Gastroesophageal sphincter (tissue), 3 donors: ENCODE results near the gene RGS9.

Experiments used
- CTCF ChIP-seq, 4 experiments: fragments of 200-600 bp in 2 of 4; fragments of 450-650 bp in 2 of 4; sonication (generic) in 1 of 4; IDR thresholded peaks; one replicate each; pipeline ENCODE4 v1.5.1; 2017 to 2019; ENCODE audit warnings: antibody characterized with exemption in 4 of 4, mild to moderate bottlenecking in 2 of 4, moderate library complexity in 2 of 4
- EP300 ChIP-seq: sonication (generic); formaldehyde crosslinking; IDR thresholded peaks from one replicate; pipeline ENCODE4 v1.6.1; 2017; ENCODE audit warnings: antibody characterized with exemption, mild to moderate bottlenecking
- POLR2A ChIP-seq, 2 donors: fragments of 450-650 bp; IDR thresholded peaks; one replicate each; pipeline ENCODE4 v1.6.1; 2017; ENCODE audit warnings: antibody characterized with exemption in 2 of 2, mild to moderate bottlenecking in 2 of 2, moderate library complexity in 1 of 2
- POLR2AphosphoS5 ChIP-seq: sonication (generic); formaldehyde crosslinking; IDR thresholded peaks from one replicate; pipeline ENCODE4 v1.6.1; 2017; ENCODE audit warnings: antibody characterized with exemption

- TF ChIP-seq EP300 (no peak), CTCF (IDR thresholded peaks at IDR 0.05) (no peak), POLR2A (IDR thresholded peaks at IDR 0.05) (no peak), POLR2AphosphoS5 (no peak)
Observed at GRCh38 chr17:65205655-65206054, 68.5 kb downstream of the RGS9 start.
